ENCODE results near the gene ETDC.

Gene ETDC

DNA sequence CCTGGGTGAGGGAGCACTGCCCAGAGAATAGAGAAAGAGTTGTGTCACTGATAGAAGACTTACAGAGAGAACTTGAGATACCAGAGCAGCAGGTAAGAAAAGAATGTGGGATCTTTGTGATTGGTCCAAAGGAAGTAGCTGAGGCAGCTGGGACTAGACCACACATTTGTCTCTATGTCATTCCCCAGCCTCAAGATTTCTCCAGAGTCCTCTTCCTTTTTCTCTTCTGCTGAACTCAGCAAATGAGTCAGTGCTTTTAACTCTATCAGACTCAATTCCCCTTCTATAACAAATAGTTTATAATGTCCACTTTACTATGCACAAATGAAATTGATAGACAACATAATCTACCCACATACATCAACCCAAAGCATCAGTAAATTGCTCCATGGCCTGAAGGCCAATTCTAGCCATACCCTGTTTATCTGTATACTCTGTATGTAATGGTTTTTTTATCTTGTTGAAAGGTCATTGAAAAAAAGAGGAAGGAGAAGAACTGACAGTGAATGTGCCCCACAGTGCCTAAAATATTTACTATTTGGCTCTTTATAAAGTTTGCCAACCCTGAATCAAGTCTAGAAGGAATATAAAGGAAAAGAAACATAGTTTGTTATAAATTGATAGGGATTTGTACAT lies 38.2 kb downstream of the ETDC start:
- Histone ChIP-seq H2BK120ac (ENCODE audit: low read depth, low read length) (no peak overlapping the region), H2AK5ac (ENCODE audit: low read length) (no peak overlapping the region), H4K8ac (ENCODE audit: low read depth, low read length) (no peak overlapping the region), H3K18ac (ENCODE audit: low read length) (no peak overlapping the region), H3K4me3 (ENCODE audit: low read length) (no peak overlapping the region), H3K23ac (ENCODE audit: low read length) (no peak overlapping the region), H3K4me1 (ENCODE audit: control insufficient read depth, low read depth, low read length) (no peaks in the 10 kb centered on the region), H3K27ac (ENCODE audit: low read depth, low read length) (no peak overlapping the region), H3K9ac (ENCODE audit: low read length) (no peak overlapping the region), H2BK5ac (ENCODE audit: low read length) (no peak overlapping the region), H3K79me2 (ENCODE audit: control insufficient read depth, insufficient read depth, low read length) (no peaks in the 10 kb centered on the region), H2BK15ac (replicated peaks; ENCODE audit: low read depth) (no peak overlapping the region), H3K56ac (ENCODE audit: low read length) (no peak overlapping the region), H4K5ac (ENCODE audit: low read length) (no peak overlapping the region), H3K27me3 (ENCODE audit: insufficient read depth, low read length, poor library complexity) (no peaks in the 10 kb centered on the region), H3K79me1 (ENCODE audit: low read length) (no peaks in the 10 kb centered on the region), H3K4ac (ENCODE audit: low read depth, low read length) (no peak overlapping the region), H3K36me3 (ENCODE audit: control insufficient read depth, insufficient read depth, low read length) (no peaks in the 10 kb centered on the region), H3K4me2 (ENCODE audit: low read length) (no peak overlapping the region)
- no peak for DNase-seq

DNA sequence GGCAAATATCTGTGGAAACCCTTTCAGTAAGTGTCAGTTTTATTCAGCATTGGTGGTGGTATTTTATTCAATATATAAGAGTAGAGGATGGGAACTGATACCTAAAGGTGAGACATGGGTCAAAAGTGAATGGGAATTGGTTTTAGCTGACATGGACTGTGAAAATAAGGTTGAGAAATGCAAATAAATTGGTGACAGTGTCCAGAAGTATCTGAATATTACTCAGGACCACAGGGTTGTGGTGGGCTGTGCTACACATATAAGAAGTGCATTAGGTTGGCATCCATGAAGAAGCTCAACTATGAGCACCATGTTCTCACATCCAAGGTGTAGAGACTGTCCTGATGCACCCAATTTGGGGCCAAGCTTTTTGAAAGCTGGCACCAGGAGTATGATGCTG lies 45.0 kb downstream of the ETDC start:
- H3K23ac ChIP-seq (ENCODE audit: low read length), result no peak overlapping the region
- H2BK120ac ChIP-seq (ENCODE audit: low read depth, low read length), result no peak overlapping the region
- H3K79me2 ChIP-seq (ENCODE audit: control insufficient read depth, insufficient read depth, low read length), result no peaks in the 10 kb centered on the region
- H3K56ac ChIP-seq (ENCODE audit: low read length), result no peak overlapping the region
- no peaks in the 10 kb centered on the region for H3K4me1 ChIP-seq (ENCODE audit: control insufficient read depth, low read depth, low read length)
- H2BK15ac ChIP-seq (replicated peaks; ENCODE audit: low read depth), result no peak overlapping the region
- no peak overlapping the region for H3K4me2 ChIP-seq (ENCODE audit: low read length)
- H3K27me3 ChIP-seq (ENCODE audit: insufficient read depth, low read length, poor library complexity), result no peaks in the 10 kb centered on the region
- H3K4me3 ChIP-seq (ENCODE audit: low read length), result no peak overlapping the region
- H3K4ac ChIP-seq (ENCODE audit: low read depth, low read length), result no peak overlapping the region
- no peaks in the 10 kb centered on the region for H3K36me3 ChIP-seq (ENCODE audit: control insufficient read depth, insufficient read depth, low read length)
- no peak for DNase-seq
- H4K5ac ChIP-seq (ENCODE audit: low read length), result no peak overlapping the region
- no peak overlapping the region for H2AK5ac ChIP-seq (ENCODE audit: low read length)
- no peak overlapping the region for H4K8ac ChIP-seq (ENCODE audit: low read depth, low read length)
- no peak overlapping the region for H3K27ac ChIP-seq (ENCODE audit: low read depth, low read length)
- no peak overlapping the region for H2BK5ac ChIP-seq (ENCODE audit: low read length)
- no peak overlapping the region for H3K18ac ChIP-seq (ENCODE audit: low read length)
- H3K9ac ChIP-seq (ENCODE audit: low read length), result no peak overlapping the region
- H3K79me1 ChIP-seq (ENCODE audit: low read length), result no peaks in the 10 kb centered on the region
